ENCODE data around the gene ATP10B.

The ATP10B gene

GRCh38 chr5:160543395-160543794 is 308.6 kb downstream of the ATP10B start:
- no peak for DNase-seq

GRCh38 chr5:160542840-160543239 is 309.2 kb downstream of the ATP10B start:
- no peak for DNase-seq

GRCh38 chr5:160542281-160542680 is 309.7 kb downstream of the ATP10B start:
- DNase-seq: no peak

DNA sequence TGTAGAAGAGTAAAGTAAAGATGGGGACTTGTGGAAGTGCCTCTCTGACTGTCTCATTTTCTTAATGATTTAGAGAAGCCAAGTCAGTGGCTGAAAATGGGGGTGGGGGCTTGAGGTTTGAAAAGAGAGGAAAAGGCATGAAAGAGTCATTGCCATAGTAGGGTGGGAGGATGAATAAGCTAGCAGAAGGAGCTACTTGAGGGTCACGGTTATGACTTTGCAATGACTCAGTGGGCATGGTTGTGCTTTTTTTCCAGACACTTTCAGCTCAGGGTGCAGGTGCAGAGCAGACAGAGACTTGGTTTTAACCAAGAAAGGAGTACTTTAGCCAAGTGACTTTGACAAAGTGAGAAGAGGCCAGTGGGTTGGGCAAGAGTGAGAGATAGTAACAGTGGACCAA is 312.6 kb downstream of the ATP10B start:
- no peak for DNase-seq

GRCh38 chr5:160537940-160538339 is 314.1 kb downstream of the ATP10B start:
- DNase-seq: no peak

- DNase-seq: no peak
These were observed 314.9 kb downstream of the ATP10B start for GRCh38 chr5:160537116-160537515.

DNA sequence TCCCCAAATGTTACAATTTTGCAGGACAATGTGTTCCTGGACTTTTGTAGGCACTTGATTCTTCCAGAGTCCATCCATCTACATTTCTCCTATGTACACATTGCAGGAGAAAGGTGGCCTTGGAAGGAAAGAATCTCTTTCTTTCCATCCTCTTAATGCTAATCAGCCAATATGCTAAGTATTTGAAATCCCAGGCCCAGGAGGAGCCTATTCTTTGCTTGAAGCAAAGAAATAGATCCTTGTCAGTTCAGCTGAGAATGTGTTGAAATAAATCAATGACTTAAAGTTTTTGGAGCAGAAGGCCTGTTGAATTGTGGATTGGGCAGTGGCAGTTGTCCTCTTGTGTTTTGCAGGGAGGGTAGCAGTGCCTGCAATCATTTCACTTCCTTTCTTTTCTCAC is 317.1 kb downstream of the ATP10B start:
- no peak for DNase-seq

- no peak for DNase-seq
These were observed 317.9 kb downstream of the ATP10B start for GRCh38 chr5:160534125-160534524.

DNA sequence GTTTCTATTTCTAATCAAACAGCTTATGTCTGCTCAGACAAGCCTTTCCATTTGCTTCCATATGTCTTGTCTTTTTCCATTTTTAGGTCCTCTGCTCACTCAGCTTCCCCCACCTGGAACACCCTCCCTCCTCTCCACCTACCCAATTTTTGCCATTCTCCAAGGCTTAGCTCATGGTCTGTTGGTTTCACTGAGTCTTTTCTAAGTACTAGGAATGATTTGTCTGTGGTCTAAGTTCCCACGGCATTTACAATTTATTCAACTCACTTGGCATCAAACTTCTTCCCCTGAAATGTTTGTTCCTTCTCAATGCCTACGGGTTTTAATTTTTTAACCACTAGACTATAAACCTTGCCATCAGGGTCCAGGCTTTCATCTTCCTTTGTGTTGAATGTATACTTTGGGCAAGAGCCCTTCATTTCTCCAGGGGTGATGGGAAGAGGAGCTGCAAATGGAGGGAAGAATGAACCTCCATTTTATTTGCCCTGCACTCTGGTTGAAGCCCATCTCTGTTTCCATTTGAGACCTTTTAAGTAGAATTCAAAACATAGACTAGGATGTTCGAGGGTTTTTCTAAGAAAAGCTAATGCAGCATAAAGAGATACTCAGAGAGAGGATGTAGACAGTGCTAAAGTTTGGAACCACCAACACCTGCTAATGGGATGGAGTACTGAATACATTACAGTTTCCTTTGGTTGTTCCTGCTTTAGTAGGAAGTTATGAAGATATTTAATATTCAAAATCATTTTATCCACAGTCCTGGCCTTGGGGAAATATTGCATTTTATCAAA is 326.3 kb downstream of the ATP10B start:
- DNase-seq: no peak

- no peak for DNase-seq
These were observed 327.2 kb downstream of the ATP10B start for GRCh38 chr5:160524827-160525226.

- no peak for DNase-seq
These were observed 328.4 kb downstream of the ATP10B start for GRCh38 chr5:160523502-160524163.

GRCh38 chr5:160521392-160521663 is 330.7 kb downstream of the ATP10B start:
- no peak for DNase-seq

- no peak for DNase-seq
These were observed 331.2 kb downstream of the ATP10B start for GRCh38 chr5:160520609-160521391.

DNA sequence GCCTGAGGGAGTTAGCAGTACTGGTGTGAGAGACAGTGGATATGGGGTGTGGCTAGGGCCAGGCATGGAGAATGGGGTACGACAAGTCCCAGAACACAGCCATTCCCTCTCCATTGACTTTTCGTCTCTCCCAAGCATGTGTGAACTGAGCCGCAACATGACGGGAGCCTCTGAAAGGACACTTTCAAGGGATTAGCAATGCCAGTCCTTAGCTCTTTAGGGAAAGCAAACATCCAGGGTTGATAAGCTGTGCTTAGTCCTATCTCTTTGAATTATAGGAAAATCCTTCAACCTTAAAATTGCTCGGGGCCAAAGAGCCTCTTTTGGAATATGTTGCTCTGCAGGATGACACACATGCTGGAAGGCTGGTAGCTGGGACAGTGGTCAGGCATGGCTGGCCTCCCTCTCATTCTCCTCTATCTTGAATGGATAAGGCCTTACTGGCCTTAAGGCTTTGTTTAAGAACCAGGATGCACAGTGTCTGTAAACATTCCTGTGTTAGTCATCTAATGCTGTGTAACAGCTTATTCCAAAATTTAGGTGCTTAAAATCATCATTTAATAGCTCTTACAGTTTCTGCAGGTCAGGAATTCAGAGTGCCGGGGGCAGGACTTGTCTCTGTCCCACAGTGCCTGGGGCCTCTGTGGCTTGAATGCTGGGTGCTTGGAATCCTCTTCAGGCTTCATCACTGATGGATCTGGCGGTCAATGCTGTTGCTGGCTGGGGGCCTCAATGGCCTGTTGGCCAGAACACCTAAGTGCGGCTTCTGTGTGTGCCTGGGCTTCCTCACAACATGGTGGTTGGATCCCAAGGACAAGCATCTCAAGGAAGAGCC is 335.1 kb downstream of the ATP10B start:
- DNase-seq: peak; percentile 74 to 89

DNA sequence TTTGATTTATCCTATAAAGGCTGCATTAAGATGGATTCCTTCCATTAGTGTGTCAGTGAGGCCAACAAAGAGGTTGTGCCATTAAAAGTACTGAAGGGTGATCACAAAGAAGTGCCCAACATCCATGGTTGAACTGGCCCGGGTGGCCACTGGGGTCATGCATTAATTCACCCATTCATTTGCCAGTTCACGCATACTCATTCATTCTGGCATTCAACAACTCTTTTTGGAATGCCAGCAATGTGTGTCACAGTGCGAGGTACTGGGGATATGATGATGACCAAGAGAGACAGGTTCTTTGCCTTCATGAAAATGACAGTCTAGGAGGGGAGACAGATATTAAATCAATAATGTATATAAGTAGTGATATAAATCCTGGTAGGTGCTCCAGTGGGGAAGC is 337.1 kb downstream of the ATP10B start:
- no peak for DNase-seq

DNA sequence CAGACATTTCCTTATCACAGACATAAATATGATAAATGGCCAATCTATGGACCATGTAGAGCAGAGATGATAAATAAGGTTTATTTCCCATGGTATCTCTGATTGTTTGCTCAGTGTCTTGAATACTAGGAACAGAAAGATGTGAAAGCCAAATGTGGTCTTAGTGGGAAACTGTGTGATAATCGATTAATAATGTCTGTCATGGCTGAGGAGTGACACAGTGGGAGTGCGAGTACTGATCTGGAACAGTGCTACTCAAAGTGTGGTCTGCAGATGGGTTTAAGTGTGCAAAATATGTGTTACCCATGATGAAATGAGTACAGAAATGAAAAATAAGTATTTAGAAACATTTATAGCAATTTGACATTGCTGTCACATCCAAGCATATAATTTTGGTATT is 337.8 kb downstream of the ATP10B start:
- no peak for DNase-seq

DNA sequence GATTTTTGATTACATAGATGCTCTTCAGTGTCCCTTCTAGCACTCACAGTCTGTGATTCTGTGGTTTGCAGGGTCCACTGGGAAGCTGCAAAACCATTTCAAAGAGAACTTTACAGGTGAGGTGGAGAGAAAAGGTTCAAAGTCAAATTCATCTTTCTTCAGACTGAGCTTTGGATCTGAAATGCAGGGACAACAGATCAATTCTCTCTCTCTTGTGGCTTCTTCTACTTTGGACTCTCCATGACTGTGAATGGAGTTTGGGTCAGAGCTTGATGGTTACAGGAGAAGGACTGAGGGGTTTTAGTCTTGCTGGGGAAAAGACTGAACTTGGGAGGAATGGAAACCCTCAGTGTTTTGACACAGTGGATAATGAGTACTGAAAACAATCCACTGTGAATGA is 338.5 kb downstream of the ATP10B start:
- DNase-seq: no peak
